ENCODE results near the gene PFKFB4.

- no peak for TF ChIP-seq POLR2A (IDR thresholded peaks at IDR 0.05; ENCODE audit: low read length)
- no peak for TF ChIP-seq GATA1 (IDR thresholded peaks at IDR 0.05; ENCODE audit: low read depth, low read length)
Observed at GRCh38 chr3:48532977-48533337, 23.6 kb downstream of the PFKFB4 start.
